ENCODE measurements around the gene CLCN4.

The CLCN4 gene

DNA sequence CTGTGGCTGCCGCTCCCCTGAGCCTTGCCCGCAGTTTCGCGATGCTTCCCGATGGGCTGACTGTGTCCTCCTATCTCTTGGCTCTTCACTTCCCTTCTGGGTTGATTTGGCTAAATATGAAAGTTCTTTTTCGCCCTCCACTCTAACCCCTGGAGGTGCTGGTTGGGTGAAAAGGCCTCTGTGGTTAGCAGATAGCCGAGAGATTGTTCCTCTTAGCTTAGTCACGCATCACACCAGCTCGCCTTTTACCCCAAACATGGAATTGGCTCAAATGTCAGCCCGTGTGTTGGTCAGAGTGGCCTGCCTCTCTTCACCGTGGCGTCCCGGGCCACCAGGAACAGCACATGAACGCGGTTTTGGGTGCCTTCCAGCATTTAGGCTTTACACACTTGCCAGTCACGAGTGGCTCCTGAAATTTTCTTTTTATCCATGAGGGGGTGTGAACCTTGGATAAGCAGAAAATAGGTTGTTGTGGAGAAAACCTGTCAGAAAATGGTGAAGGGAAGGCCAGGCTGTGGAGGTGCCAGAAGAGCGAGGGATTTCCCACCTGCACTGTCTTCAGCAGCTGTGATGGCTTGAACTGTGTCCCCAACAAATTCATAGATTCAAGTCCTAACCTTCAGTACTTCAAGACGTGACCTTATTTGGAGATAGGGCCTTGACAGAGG, 8.9 kb downstream of the CLCN4 start:
- H3K4me3 ChIP-seq (ENCODE audit: low read depth, low read length), result no peak overlapping the region
- TF ChIP-seq, protein P1, sequence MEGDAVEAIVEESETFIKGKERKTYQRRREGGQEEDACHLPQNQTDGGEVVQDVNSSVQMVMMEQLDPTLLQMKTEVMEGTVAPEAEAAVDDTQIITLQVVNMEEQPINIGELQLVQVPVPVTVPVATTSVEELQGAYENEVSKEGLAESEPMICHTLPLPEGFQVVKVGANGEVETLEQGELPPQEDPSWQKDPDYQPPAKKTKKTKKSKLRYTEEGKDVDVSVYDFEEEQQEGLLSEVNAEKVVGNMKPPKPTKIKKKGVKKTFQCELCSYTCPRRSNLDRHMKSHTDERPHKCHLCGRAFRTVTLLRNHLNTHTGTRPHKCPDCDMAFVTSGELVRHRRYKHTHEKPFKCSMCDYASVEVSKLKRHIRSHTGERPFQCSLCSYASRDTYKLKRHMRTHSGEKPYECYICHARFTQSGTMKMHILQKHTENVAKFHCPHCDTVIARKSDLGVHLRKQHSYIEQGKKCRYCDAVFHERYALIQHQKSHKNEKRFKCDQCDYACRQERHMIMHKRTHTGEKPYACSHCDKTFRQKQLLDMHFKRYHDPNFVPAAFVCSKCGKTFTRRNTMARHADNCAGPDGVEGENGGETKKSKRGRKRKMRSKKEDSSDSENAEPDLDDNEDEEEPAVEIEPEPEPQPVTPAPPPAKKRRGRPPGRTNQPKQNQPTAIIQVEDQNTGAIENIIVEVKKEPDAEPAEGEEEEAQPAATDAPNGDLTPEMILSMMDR (IDR thresholded peaks at IDR 0.05; ENCODE audit: borderline replicate concordance, insufficient read depth, low read depth, low read length), result no peak

DNA sequence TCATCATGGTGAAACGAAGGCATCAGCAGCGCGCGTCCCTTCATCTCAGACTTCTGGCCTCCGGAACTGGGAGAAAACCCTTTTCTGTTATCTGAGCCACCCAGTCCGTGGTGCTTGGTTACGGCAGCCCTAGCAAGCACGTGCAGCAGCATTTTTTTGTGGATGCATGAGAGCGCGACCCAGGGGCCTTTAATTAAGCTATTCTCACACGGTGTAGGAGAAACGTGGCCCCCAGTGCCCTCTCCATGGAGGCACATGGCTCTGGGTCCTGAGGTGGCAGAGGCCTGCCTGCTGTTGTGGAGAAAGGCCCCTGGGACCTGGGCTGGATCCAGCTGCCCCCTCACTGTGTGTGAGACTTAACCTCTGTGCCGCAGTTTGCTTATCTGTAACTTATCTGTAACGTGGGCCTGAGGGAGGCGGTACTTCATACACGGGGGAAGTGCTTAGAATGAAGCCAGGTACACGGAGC, 9.5 kb downstream of the CLCN4 start:
- TF ChIP-seq, protein P1 (IDR thresholded peaks at IDR 0.05; ENCODE audit: borderline replicate concordance, insufficient read depth, low read depth, low read length), result no peak
- H3K4me3 ChIP-seq (ENCODE audit: low read depth, low read length), result no peak overlapping the region

DNA sequence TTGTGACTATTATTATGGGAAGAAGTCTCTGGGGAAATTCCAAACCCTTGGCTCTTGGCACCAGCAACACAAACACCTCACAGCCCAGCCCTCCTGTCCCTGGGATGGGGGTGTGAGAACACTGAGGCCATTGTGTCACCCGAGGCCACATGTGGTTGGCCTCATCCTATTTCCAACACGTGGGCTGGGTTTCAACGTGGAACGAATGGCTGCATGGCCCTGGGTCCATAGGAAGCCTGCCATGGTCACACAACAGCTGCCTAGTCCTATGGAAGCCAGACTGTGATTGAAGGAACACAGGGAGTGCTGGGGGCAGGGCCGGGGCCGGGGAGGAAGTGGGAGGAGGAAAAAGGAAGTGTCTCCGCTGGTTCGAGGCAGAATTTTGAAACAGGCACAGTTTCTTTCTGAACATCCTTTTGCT, 10.0 kb downstream of the CLCN4 start:
- TF ChIP-seq, protein P1 (IDR thresholded peaks at IDR 0.05; ENCODE audit: borderline replicate concordance, insufficient read depth, low read depth, low read length), result no peak
- H3K4me3 ChIP-seq (ENCODE audit: low read depth, low read length), result no peak overlapping the region

DNA sequence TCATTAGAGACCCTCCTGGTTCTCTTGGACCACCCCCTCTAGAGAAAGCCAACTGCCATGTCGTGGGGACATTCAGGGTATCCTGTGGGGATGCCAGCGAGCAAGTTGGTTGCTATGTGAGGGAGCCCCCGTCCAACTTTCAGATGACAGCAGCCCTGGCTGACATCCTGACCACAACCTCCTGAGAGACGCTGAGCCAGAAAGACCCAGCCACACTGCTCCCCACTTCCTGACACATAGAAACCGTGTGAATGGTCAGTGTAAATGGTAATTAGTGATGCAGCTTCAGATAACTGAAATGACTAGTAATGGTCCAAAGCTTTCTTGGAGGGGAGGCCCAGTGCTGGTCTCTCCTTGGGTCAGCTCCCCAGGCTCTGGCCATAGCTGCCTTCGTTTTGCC, 10.8 kb downstream of the CLCN4 start:
- TF ChIP-seq, protein P1 (IDR thresholded peaks at IDR 0.05; ENCODE audit: borderline replicate concordance, insufficient read depth, low read depth, low read length), result no peak

DNA sequence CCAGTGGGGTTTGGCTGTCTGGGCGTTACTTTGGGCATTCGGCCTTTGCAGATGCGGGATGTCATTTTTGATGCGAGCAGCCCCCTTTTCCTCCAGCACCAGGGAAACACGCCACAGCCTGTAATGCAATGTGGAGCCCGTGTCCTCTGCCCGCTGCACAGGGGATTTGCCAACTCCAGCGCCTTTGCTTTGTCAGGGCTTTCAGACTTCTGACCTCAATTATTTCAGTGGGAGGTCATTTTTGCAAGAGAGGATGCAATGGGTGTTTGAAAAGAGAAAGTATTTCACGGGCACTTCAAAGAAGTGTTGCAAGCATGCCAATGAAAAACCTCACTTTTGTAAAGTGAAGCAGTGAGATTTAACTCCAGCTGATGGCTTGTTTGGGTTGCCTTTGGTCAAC, 11.5 kb downstream of the CLCN4 start:
- H3K4me3 ChIP-seq (ENCODE audit: low read depth, low read length), result no peak overlapping the region
- TF ChIP-seq, protein P1 (IDR thresholded peaks at IDR 0.05; ENCODE audit: borderline replicate concordance, insufficient read depth, low read depth, low read length), result no peak

More for the DNA sequence above, 10.8 kb downstream of the CLCN4 start:
- no peak overlapping the region for H3K4me3 ChIP-seq (ENCODE audit: low read depth, low read length)

DNA sequence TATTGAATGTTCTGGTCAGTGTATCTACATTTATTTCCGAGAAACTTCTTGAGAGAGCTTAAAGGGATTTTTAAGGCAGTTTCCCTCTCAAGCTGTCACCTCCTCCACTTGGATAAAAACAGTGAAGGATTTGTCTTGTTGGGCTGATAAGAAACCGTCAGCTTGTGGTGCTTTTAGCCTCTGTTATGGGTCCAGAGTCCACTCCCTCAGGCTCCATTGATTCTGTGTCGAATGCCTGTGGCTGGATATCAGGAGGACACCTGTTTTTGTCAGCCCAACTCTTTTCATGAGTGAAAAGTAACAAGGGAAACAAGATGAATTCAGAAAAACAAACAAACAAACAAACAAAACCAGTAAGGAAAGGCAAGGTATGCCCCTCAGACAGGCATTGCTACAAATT, 12.4 kb downstream of the CLCN4 start:
- no peak overlapping the region for H3K4me3 ChIP-seq (ENCODE audit: low read depth, low read length)
- TF ChIP-seq, protein P1 (IDR thresholded peaks at IDR 0.05; ENCODE audit: borderline replicate concordance, insufficient read depth, low read depth, low read length), result no peak

DNA sequence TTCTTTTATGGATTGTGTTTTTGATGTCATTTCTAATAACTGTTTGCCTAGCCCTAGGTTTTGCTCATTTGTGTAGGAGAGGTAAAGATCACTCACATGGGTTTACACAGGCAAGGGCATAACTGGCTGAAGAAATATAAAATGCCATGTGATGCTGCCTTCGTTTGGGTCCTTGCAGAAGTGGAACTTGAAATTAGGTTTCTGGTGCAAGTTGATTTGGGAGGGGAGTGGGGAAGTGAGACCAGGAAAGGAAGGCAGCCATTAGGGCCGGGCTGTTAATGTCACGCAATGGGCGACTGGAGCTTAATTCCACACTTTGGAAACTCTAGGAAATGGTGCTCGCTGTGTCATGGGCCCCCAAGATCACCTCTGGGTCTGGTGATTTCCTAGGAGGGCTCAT, 14.5 kb downstream of the CLCN4 start:
- TF ChIP-seq, protein P1 (IDR thresholded peaks at IDR 0.05; ENCODE audit: borderline replicate concordance, insufficient read depth, low read depth, low read length), result no peak
- no peak overlapping the region for H3K4me3 ChIP-seq (ENCODE audit: low read depth, low read length)

Measured in GM12875 (cell line).